DOHH2 (cell line): ENCODE data around the gene ESAM.

Experiments
- EZH2phosphoT487 ChIP-seq: fragments of 200-600 bp; sonication (generic); IDR thresholded peaks from 2 replicates; pipeline ENCODE4 v1.6.1; 2017; ENCODE audit warnings: borderline replicate concordance, mild to moderate bottlenecking, antibody characterized with exemption, low read length, moderate library complexity, mixed read lengths
- TF ChIP-seq, protein P1 (sequence below): fragments of 200-600 bp; sonication (generic); IDR thresholded peaks from one replicate; pipeline ENCODE4 v1.5.1; 2014; ENCODE audit warnings: antibody characterized with exemption, mild to moderate bottlenecking, low read depth, low read length; ENCODE audit not compliant: poor library complexity, severe bottlenecking

DNA sequence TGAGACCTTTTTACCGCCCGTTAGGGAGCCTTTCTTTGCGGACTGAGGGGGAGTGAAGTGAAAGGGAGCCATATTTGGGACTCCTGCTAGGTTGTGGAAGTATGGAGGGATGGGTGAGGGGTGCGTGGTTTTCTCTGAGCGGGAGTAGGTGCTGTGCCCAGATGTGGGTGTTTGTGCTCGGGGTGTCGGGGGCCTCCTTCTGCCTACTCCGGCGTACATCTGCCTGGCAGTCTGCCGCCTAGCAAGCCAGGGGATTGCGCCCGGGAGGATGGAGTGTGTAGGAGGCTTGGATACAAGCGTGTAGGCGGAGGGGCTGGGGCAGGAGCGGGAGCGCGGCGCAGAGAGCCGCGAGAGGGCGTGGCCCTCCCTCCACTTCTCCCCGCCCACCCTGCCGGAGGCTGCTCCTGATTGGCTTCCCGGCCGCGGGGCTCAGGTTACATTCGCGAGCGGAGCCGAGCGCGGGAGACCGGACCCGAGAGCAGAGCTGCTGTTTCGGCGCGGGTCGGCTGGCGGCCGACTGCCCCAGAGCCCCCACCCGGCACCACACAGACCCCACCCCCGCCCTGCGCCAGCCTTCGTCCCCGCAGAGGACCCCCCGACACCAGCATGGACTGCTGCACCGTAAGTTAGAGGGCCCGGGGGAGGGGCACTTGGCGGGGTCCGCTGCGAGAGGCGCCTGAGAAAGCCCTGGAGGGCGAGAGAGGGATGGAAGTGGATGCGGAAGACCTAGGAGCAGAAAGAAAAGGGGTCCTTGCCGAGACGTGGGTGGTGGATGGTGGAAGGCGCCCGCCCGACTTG, 22.4 kb downstream of the ESAM start, which contains the start of gene NRGN:
- TF ChIP-seq, protein P1, sequence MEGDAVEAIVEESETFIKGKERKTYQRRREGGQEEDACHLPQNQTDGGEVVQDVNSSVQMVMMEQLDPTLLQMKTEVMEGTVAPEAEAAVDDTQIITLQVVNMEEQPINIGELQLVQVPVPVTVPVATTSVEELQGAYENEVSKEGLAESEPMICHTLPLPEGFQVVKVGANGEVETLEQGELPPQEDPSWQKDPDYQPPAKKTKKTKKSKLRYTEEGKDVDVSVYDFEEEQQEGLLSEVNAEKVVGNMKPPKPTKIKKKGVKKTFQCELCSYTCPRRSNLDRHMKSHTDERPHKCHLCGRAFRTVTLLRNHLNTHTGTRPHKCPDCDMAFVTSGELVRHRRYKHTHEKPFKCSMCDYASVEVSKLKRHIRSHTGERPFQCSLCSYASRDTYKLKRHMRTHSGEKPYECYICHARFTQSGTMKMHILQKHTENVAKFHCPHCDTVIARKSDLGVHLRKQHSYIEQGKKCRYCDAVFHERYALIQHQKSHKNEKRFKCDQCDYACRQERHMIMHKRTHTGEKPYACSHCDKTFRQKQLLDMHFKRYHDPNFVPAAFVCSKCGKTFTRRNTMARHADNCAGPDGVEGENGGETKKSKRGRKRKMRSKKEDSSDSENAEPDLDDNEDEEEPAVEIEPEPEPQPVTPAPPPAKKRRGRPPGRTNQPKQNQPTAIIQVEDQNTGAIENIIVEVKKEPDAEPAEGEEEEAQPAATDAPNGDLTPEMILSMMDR: no peak
- no peak for TF ChIP-seq EZH2phosphoT487
